GM12878 (cell line): ENCODE measurements around the gene ZSWIM9.

Source experiments
- CEBPB ChIP-seq, 2 experiments: fragments of 150-350 bp in 1 of 2; IDR thresholded peaks; 2 replicates each; pipeline ENCODE4 v1.6.1; 2012 to 2014; ENCODE audit warnings: low read depth in 2 of 2, low read length in 2 of 2, borderline replicate concordance in 1 of 2, inconsistent platforms in 1 of 2
- EGR1 ChIP-seq, 2 experiments: IDR thresholded peaks; 1 replicate in 1 of 2; 2 replicates in 1 of 2; pipeline ENCODE4 v1.6.1; 2011 to 2012; ENCODE audit warnings: low read depth in 2 of 2, low read length in 2 of 2, borderline replicate concordance in 1 of 2, mild to moderate bottlenecking in 1 of 2, moderate library complexity in 1 of 2
- HDAC6 ChIP-seq: fragments of 200-600 bp; sonication (generic); IDR thresholded peaks from one replicate; pipeline ENCODE4 v1.8.0; 2017; ENCODE audit warnings: antibody characterized with exemption; ENCODE audit not compliant: unreplicated experiment
- MEF2A ChIP-seq: IDR thresholded peaks from 2 replicates; pipeline ENCODE4 v1.6.1; 2011; ENCODE audit warnings: low read depth, mild to moderate bottlenecking, low read length, moderate library complexity; ENCODE audit not compliant: insufficient read depth
- NR2C2 ChIP-seq: IDR thresholded peaks from 2 replicates; pipeline ENCODE4 v1.6.1; 2011; ENCODE audit warnings: borderline replicate concordance, low read depth; ENCODE audit not compliant: control insufficient read depth, insufficient read length
- POLR2A ChIP-seq: IDR thresholded peaks from 2 replicates; pipeline ENCODE4 v1.6.1; 2011; ENCODE audit warnings: low read depth, mild to moderate bottlenecking, low read length
- POLR2AphosphoS5 ChIP-seq: IDR thresholded peaks from 2 replicates; pipeline ENCODE4 v1.6.1; 2011; ENCODE audit warnings: mild to moderate bottlenecking, low read length, inconsistent platforms
- RAD21 ChIP-seq: IDR thresholded peaks from 2 replicates; pipeline ENCODE4 v1.6.1; 2011; ENCODE audit warnings: mild to moderate bottlenecking, low read depth, low read length, moderate library complexity; ENCODE audit not compliant: insufficient read depth
- RBBP5 ChIP-seq: fragments of 200-600 bp; sonication (generic); conservative IDR thresholded peaks from 2 replicates; pipeline ENCODE4 v1.6.1; 2016
- RCOR1 ChIP-seq: conservative IDR thresholded peaks from 2 replicates; pipeline ENCODE4 v1.6.1; 2012; ENCODE audit warnings: low read depth, low read length, improper control_type of control experiment
- STAT1 ChIP-seq: fragments of 450-650 bp; conservative IDR thresholded peaks from 2 replicates; pipeline ENCODE4 v1.6.1; 2014; ENCODE audit warnings: antibody characterized with exemption, mild to moderate bottlenecking
- SUZ12 ChIP-seq: fragments of 200-600 bp; sonication (generic); IDR thresholded peaks from one replicate; pipeline ENCODE4 v1.6.1; 2018; ENCODE audit warnings: antibody characterized with exemption, mild to moderate bottlenecking; ENCODE audit not compliant: unreplicated experiment
- TF ChIP-seq, protein P1 (sequence below), 3 experiments: IDR thresholded peaks in 2 of 3; conservative IDR thresholded peaks in 1 of 3; 2 replicates each; pipeline ENCODE4 v1.5.1; 2011; ENCODE audit warnings: low read depth in 3 of 3, low read length in 3 of 3, mild to moderate bottlenecking in 3 of 3, control low read depth in 2 of 3, moderate library complexity in 2 of 3, inconsistent platforms in 1 of 3, mixed read lengths in 1 of 3; ENCODE audit not compliant: control insufficient read depth in 2 of 3, insufficient read depth in 1 of 3; ENCODE audit errors: extremely low read depth in 1 of 3

DNA sequence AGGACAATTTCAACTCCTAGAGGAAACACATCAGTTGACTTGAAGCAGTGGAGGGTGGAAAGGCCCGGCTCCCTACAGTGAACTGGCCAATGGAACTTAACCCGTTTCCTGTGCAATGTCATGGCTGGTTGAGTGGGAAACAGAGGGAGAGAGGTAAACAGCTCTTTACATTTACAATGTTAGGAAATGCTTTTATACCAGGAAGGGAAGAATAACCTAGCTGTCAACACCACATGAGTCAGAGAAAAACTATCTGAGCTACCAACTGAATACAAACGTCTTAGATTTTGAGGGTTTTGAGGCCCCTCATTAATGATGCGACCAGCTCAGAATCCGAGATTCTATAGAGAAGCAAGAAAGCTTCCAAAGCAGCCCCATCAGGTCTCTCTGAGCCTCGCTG is 48.5 kb downstream of the ZSWIM9 start:
- TF ChIP-seq RBBP5 (no peak), STAT1 (no peak), POLR2A (no peak), EGR1 (IDR thresholded peaks at IDR 0.05; ENCODE audit: borderline replicate concordance in 1 of 2, low read depth in 2 of 2, low read length in 2 of 2) (no peak), POLR2AphosphoS5 (no peak), RCOR1 (no peak), NR2C2 (no peak), MEF2A (no peak), SUZ12 (no peak), CEBPB (IDR thresholded peaks at IDR 0.05; ENCODE audit: borderline replicate concordance in 1 of 2, low read depth in 2 of 2, low read length in 2 of 2) (no peak), HDAC6 (no peak), RAD21 (no peak)
- TF ChIP-seq, protein P1, sequence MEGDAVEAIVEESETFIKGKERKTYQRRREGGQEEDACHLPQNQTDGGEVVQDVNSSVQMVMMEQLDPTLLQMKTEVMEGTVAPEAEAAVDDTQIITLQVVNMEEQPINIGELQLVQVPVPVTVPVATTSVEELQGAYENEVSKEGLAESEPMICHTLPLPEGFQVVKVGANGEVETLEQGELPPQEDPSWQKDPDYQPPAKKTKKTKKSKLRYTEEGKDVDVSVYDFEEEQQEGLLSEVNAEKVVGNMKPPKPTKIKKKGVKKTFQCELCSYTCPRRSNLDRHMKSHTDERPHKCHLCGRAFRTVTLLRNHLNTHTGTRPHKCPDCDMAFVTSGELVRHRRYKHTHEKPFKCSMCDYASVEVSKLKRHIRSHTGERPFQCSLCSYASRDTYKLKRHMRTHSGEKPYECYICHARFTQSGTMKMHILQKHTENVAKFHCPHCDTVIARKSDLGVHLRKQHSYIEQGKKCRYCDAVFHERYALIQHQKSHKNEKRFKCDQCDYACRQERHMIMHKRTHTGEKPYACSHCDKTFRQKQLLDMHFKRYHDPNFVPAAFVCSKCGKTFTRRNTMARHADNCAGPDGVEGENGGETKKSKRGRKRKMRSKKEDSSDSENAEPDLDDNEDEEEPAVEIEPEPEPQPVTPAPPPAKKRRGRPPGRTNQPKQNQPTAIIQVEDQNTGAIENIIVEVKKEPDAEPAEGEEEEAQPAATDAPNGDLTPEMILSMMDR (IDR thresholded peaks at IDR 0.05 in 2 of 3, conservative IDR thresholded peaks at IDR 0.05 in 1 of 3; ENCODE audit: control insufficient read depth in 2 of 3, extremely low read depth in 1 of 3, insufficient read depth in 1 of 3, low read depth in 3 of 3, low read length in 3 of 3) = no peak
